Subcutaneous abdominal adipose tissue (tissue), 5 donors: Measurements from ENCODE around the gene DDX54.
"Not testable (repeated sequence)": the region's sequence is repeated elsewhere in the genome, so short reads cannot be mapped to it uniquely, and the experiment has no call there.

ENCODE experiments used
- H3K27ac ChIP-seq: one replicate; pipeline ENCODE4 v1.7.0; 2013; ENCODE audit warnings: low read depth, mild to moderate bottlenecking, inconsistent platforms, low read length, moderate library complexity
- H3K27me3 ChIP-seq, 5 donors: one replicate each; pipeline ENCODE4 v1.7.0; 2013; ENCODE audit warnings: low read length in 5 of 5, inconsistent platforms in 1 of 5; ENCODE audit not compliant: control insufficient read depth in 5 of 5, insufficient read depth in 4 of 5
- H3K36me3 ChIP-seq, 5 donors: one replicate each; pipeline ENCODE4 v1.7.0; 2013; ENCODE audit warnings: low read length in 5 of 5; ENCODE audit not compliant: control insufficient read depth in 5 of 5, insufficient read depth in 5 of 5
- H3K4me1 ChIP-seq, 5 donors: one replicate each; pipeline ENCODE4 v1.7.0; 2013; ENCODE audit warnings: low read length in 5 of 5, mild to moderate bottlenecking in 3 of 5, moderate library complexity in 1 of 5; ENCODE audit not compliant: control insufficient read depth in 5 of 5, insufficient read depth in 5 of 5
- H3K4me3 ChIP-seq, 5 donors: one replicate each; pipeline ENCODE4 v1.7.0; 2013; ENCODE audit warnings: low read length in 5 of 5, low read depth in 1 of 5
- H3K9ac ChIP-seq, 5 donors: one replicate each; pipeline ENCODE4 v1.7.0; 2013; ENCODE audit warnings: low read length in 5 of 5, mild to moderate bottlenecking in 4 of 5, moderate library complexity in 3 of 5
- H3K9me3 ChIP-seq, 5 donors: one replicate each; pipeline ENCODE4 v1.7.0; 2013; ENCODE audit warnings: low read length in 5 of 5; ENCODE audit not compliant: control insufficient read depth in 5 of 5
- donor health status: healthy.
- donor health status: healthy.
- donor health status: healthy.
- donor health status: healthy.
- donor health status: healthy.

The DDX54 gene

GRCh38 chr12:113216027-113216426, 30.7 kb upstream of the DDX54 start:
- Histone ChIP-seq H3K9me3 (no peaks in the 10 kb centered on the region), H3K4me3 (no peak overlapping the region), H3K27me3 (no peaks in the 10 kb centered on the region), H3K9ac (no peak overlapping the region), H3K4me1 (peaks cover 4 to 47% (median 29%) of the 10 kb centered on the region in 5 donors), H3K27ac (no peak overlapping the region), H3K36me3 (no peaks in the 10 kb centered on the region)

DNA sequence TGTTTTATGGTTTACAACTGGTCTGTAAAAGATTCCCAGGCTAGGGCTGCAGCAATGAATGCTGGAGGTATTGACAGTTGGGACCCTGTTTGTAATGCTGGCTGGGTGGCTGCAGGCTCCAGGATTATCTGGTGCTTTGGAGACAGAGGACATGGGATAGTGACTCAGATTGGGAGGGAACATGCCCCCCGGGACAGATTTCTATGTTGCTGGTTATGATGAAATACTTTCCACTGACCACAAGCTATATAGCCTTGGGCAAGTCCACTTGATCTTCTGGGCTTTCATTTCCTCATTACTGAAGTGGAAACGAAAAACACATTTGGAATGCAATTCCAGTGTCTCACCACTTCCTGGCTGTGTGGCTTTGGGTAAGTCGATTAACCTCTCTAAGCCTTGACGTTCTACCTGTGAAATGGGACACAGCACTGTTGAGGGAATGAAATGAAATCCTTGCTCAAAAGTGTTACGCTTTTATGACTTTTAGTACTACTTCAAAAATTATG, 29.7 kb upstream of the DDX54 start:
- H3K27ac ChIP-seq = peak overlapping the region; percentile 64
- no peak overlapping the region for H3K4me3 ChIP-seq
- no peaks in the 10 kb centered on the region for H3K36me3 ChIP-seq
- no peaks in the 10 kb centered on the region for H3K27me3 ChIP-seq
- H3K4me1 ChIP-seq = peaks cover 4 to 47% (median 24%) of the 10 kb centered on the region in 5 donors
- no peaks in the 10 kb centered on the region for H3K9me3 ChIP-seq
- H3K9ac ChIP-seq = no peak overlapping the region

- Histone ChIP-seq H3K36me3 (no peaks in the 10 kb centered on the region), H3K4me1 (peaks cover 4 to 55% (median 24%) of the 10 kb centered on the region in 5 donors), H3K9me3 (no peaks in the 10 kb centered on the region), H3K27ac (no peak overlapping the region), H3K9ac (no peak overlapping the region), H3K4me3 (no peak overlapping the region), H3K27me3 (no peaks in the 10 kb centered on the region)
Measured at GRCh38 chr12:113211160-113211559, 25.9 kb upstream of the DDX54 start.

DNA sequence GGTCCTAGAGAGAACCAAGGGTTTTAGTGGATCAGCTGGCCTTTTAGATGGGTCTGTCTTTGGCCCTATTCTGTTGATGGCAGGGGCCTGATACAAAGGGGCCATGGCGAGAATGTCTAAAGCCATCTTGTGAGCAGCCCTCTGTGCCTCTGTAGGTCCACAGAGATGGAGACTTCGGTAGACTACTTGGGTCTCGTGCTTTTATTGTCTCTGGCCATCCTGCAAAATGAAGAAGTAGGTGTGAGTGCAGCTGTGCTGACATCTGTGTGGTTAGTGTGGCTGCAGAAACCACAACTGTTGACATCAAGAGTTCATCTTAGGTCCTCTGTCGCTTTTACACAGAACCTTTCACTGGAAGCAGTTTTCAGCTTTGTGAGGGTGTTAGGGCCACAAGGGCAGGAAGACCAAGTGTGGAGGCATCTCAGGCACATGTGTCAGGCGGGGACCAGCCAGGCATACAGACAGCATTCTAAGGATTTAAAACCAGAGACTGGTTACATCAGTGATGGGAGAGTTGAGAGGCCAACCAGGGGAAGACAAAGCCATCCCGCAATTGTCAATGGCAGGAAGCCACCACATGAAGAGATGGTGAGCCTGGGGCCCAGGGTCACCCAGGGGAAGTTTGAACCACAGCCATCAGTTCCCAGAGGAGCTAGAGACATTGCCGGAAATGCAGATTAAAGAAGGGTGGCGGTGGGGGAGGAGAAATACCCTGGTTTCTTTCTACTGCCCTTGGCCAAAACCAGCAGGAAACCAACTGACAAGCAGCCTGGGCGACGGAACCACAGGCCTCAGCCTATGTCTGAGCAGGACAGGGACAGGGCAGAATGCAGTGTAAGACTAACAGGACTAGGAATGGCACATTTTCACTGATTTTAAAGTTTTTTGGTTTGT, 23.0 kb upstream of the DDX54 start:
- H3K4me1 ChIP-seq = peaks cover 0 to 38% (median 11%) of the 10 kb centered on the region in 5 donors
- H3K36me3 ChIP-seq = no peaks in the 10 kb centered on the region
- H3K27ac ChIP-seq = peak overlapping the region; percentile 1
- H3K27me3 ChIP-seq = no peaks in the 10 kb centered on the region
- H3K4me3 ChIP-seq = no peak overlapping the region
- no peaks in the 10 kb centered on the region for H3K9me3 ChIP-seq
- no peak overlapping the region for H3K9ac ChIP-seq

DNA sequence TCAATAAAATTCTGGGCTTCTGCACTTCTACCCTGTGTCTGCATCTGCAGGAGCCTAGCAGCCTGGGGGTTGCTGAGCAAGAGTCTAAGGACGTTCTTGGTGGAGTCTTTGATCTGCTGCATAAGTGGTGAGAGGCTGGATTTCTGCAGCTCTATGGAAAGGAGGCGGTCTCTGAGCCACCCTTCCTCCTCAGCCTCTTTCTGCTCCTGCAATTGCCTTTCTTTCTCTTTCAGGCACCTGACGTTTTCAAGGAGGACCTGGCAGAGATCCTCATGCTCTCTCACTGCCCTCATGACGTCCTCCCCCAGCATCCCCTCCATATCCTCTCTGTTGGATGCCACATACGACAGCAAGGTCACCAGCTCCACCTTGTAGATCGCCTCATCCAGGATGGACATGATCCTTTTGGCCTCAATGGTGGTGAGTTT, 22.3 kb upstream of the DDX54 start:
- Histone ChIP-seq H3K4me1 (peaks cover 0 to 39% (median 11%) of the 10 kb centered on the region in 5 donors), H3K27ac (no peak overlapping the region), H3K27me3 (no peaks in the 10 kb centered on the region)

DNA sequence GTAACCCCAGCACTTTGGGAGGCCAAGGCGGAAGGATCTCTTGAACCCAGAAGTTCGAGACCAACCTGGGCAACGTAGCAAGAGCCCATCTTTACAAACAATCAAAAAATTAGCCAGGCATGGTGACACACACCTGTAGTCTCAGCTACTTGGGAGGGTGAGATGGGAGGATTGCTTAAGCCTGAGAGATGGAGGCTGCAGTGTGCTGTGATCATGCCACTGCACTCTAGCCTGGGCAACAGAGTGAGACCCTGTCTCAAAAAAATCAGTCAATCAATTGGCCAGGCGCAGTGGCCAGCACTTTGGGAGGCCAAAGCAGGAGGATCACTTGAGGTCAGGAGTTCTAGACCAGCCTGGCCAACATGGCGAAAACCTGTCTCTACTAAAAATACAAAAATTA, 21.5 kb upstream of the DDX54 start:
- H3K9ac ChIP-seq, H3K27me3 ChIP-seq, H3K27ac ChIP-seq, H3K4me3 ChIP-seq, H3K9me3 ChIP-seq, H3K36me3 ChIP-seq: not testable (repeated sequence)
- H3K4me1 ChIP-seq = peaks cover 0 to 43% (median 11%) of the 10 kb centered on the region in 5 donors

More for the DNA sequence above, 22.3 kb upstream of the DDX54 start:
- Histone ChIP-seq H3K9ac (no peak overlapping the region), H3K9me3 (no peaks in the 10 kb centered on the region), H3K36me3 (no peaks in the 10 kb centered on the region), H3K4me3 (no peak overlapping the region)

DNA sequence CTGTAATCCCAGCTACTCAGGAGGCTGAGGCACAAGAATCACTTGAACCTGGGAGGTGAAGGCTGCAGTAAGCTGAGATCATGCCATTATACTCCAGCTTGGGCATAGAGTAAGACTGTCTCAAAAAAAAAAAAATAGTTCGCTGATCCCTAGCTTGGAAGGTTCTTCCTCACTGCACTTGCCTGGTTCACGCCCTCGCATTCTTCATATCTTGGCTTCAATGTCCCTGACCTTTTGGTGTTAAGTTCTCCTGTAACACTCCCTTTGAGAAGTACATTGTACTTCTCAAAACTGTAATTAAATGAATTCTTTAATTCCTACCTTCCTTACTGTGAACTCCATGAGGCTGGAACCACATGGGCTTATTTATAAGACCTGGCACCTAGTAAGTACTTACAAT, 19.5 kb upstream of the DDX54 start:
- Histone ChIP-seq H3K27me3 (no peaks in the 10 kb centered on the region), H3K9ac (no peak overlapping the region), H3K4me1 (peaks cover 0 to 42% (median 8%) of the 10 kb centered on the region in 5 donors), H3K9me3 (no peaks in the 10 kb centered on the region), H3K27ac (no peak overlapping the region), H3K36me3 (no peaks in the 10 kb centered on the region), H3K4me3 (no peak overlapping the region)

- Histone ChIP-seq H3K9me3 (no peaks in the 10 kb centered on the region), H3K4me1 (peaks cover 0 to 38% (median 2%) of the 10 kb centered on the region in 5 donors), H3K27ac (no peak overlapping the region)
Measured at GRCh38 chr12:113203852-113204760, 18.8 kb upstream of the DDX54 start.

DNA sequence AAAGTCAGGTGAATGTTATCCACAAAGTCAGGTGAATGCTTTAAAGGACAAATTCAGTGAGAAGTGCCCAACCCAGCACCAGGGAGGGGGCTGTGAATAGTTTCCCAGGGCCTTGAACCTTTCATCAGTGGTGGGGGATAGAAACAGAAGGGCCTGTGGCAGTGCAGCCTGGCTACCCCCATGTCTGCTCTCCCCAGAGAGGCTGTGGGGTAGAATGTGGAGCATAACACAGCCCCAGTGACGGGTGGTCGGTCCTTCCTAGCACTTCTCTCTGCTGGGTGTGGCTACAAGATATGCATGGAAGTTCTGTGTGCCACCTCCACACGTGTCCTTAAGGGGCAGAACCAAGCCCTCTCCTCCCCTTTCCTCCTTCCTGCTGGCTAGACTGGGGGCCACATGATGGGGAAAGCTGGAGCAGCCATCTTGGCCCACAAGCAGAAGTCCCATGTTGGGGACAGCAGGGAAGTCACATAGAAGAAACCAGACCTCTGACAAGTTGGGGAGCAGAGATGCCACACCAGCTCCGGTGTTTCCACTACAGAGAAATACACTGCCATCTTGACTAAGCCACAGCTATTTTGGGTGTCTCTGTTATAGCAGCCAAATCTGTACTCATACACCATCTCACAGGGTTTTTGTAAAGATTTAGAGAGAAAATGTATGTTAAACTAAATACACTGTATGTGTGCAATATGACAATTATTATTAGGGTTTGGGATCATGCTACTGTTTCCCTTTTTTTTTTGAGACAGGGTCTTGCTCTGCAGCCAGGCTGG, 17.2 kb upstream of the DDX54 start:
- Histone ChIP-seq H3K36me3 (no peaks in the 10 kb centered on the region), H3K4me3 (no peak overlapping the region), H3K4me1 (peaks cover 0 to 23% (median 2%) of the 10 kb centered on the region in 5 donors), H3K27me3 (no peaks in the 10 kb centered on the region), H3K9me3 (no peaks in the 10 kb centered on the region), H3K27ac (no peak overlapping the region), H3K9ac (no peak overlapping the region)

More at GRCh38 chr12:113203852-113204760, 18.8 kb upstream of the DDX54 start:
- Histone ChIP-seq H3K9ac (no peak overlapping the region), H3K4me3 (no peak overlapping the region), H3K27me3 (no peaks in the 10 kb centered on the region), H3K36me3 (no peaks in the 10 kb centered on the region)
